Liver (tissue), 9 donors: Measurements from ENCODE around the gene UNC79. TPM values are rescaled to one million over a fixed set of nuclear protein-coding genes. Genes with fewer than 3 reads are reported as not detected.

Source experiments
- DNase-seq: peaks from one replicate; pipeline ENCODE4 v3.0.0-alpha.2; 2017; ENCODE audit warnings: low spot score
- H3K27ac ChIP-seq, 2 donors: one replicate each; pipeline ENCODE4 v1.7.0; 2013; ENCODE audit warnings: inconsistent platforms in 2 of 2, low read length in 2 of 2, control low read depth in 1 of 2, low read depth in 1 of 2, mild to moderate bottlenecking in 1 of 2
- H3K27me3 ChIP-seq, 4 donors: one replicate each; pipeline versions ENCODE4 v1.6.1 to v1.7.0; 2013; ENCODE audit warnings: low read length in 3 of 4, inconsistent platforms in 1 of 4, mild to moderate bottlenecking in 1 of 4, moderate library complexity in 1 of 4; ENCODE audit not compliant: control insufficient read depth in 4 of 4, insufficient read depth in 4 of 4
- H3K36me3 ChIP-seq, 4 donors: one replicate each; pipeline versions ENCODE4 v1.6.1 to v1.7.0; 2013; ENCODE audit warnings: low read length in 3 of 4, mild to moderate bottlenecking in 3 of 4, low read depth in 1 of 4, moderate library complexity in 1 of 4; ENCODE audit not compliant: control insufficient read depth in 4 of 4, insufficient read depth in 3 of 4
- H3K4me1 ChIP-seq, 4 donors: one replicate each; pipeline versions ENCODE4 v1.6.1 to v1.7.0; 2013; ENCODE audit warnings: low read length in 3 of 4, mild to moderate bottlenecking in 3 of 4, moderate library complexity in 1 of 4; ENCODE audit not compliant: control insufficient read depth in 4 of 4, insufficient read depth in 4 of 4
- H3K4me3 ChIP-seq, 3 donors: one replicate each; pipeline versions ENCODE4 v1.6.1 to v1.7.0; 2013; ENCODE audit warnings: low read length in 3 of 3, control low read depth in 1 of 3, low read depth in 1 of 3, mild to moderate bottlenecking in 1 of 3
- H3K9ac ChIP-seq, 2 donors: one replicate each; pipeline ENCODE4 v1.7.0; 2013; ENCODE audit warnings: low read length in 2 of 2, mild to moderate bottlenecking in 2 of 2, moderate library complexity in 2 of 2, control low read depth in 1 of 2, low read depth in 1 of 2
- H3K9me3 ChIP-seq, 4 donors: one replicate each; pipeline versions ENCODE4 v1.6.1 to v1.7.0; 2013; ENCODE audit warnings: low read length in 3 of 4; ENCODE audit not compliant: control insufficient read depth in 4 of 4
- EGR1 ChIP-seq, 2 donors: IDR thresholded peaks; 2 replicates each; pipeline ENCODE4 v1.6.1; 2016 to 2018; ENCODE audit warnings: antibody characterized with exemption in 2 of 2, low read depth in 2 of 2
- FOXA1 ChIP-seq: IDR thresholded peaks from 2 replicates; pipeline ENCODE4 v1.6.1; 2016; ENCODE audit warnings: antibody characterized with exemption
- FOXA2 ChIP-seq: IDR thresholded peaks from 2 replicates; pipeline ENCODE4 v1.6.1; 2016; ENCODE audit warnings: antibody characterized with exemption
- HNF4A ChIP-seq, 2 donors: conservative IDR thresholded peaks; 2 replicates each; pipeline ENCODE4 v1.6.1; 2016; ENCODE audit warnings: antibody characterized with exemption in 2 of 2, mild to moderate bottlenecking in 2 of 2
- HNF4G ChIP-seq: IDR thresholded peaks from 2 replicates; pipeline ENCODE4 v1.6.1; 2016; ENCODE audit warnings: antibody characterized with exemption
- JUND ChIP-seq, 2 donors: IDR thresholded peaks; 2 replicates each; pipeline ENCODE4 v1.6.1; 2016; ENCODE audit warnings: antibody characterized with exemption in 2 of 2
- MAX ChIP-seq: IDR thresholded peaks from 2 replicates; pipeline ENCODE4 v1.6.1; 2016; ENCODE audit warnings: antibody characterized with exemption
- NR2F2 ChIP-seq: IDR thresholded peaks from 2 replicates; pipeline ENCODE4 v1.6.1; 2016; ENCODE audit warnings: antibody characterized with exemption
- RAD21 ChIP-seq, 2 donors: IDR thresholded peaks; 2 replicates each; pipeline ENCODE4 v1.6.1; 2016; ENCODE audit warnings: antibody characterized with exemption in 2 of 2, mild to moderate bottlenecking in 2 of 2
- RXRA ChIP-seq, 2 donors: IDR thresholded peaks; 2 replicates each; pipeline ENCODE4 v1.6.1; 2017 to 2018; ENCODE audit warnings: antibody characterized with exemption in 2 of 2, mild to moderate bottlenecking in 1 of 2
- SP1 ChIP-seq: IDR thresholded peaks from 2 replicates; pipeline ENCODE4 v1.6.1; 2018; ENCODE audit warnings: antibody characterized with exemption, mild to moderate bottlenecking
- TAF1 ChIP-seq: conservative IDR thresholded peaks from 2 replicates; pipeline ENCODE4 v1.6.1; 2016; ENCODE audit warnings: antibody characterized with exemption, mild to moderate bottlenecking
- YY1 ChIP-seq: IDR thresholded peaks from 2 replicates; pipeline ENCODE4 v1.6.1; 2016; ENCODE audit warnings: antibody characterized with exemption, mild to moderate bottlenecking
- WGBS: extraction: QIAGEN DNeasy Blood & Tissue Kit; methylation state at CpG from one replicate; pipeline ENCODE4 v1.1.7; 2013; 5-methylcytosine and 5-hydroxymethylcytosine counted together
- polyA plus RNA-seq, 2 donors: library from polyadenylated mRNA; stranded (reverse) in 1 of 2; unstranded in 1 of 2; fragments of 200-250 nt in 1 of 2; fragments of >200 nt in 1 of 2; fragmentation: Nextera tagmentation in 1 of 2; extraction: Ambion mirVana in 1 of 2; gene quantifications; one replicate each; pipeline versions ENCODE4 v1.2.1 to v1.2.3, GENCODE V29; 2013 to 2015
- total RNA-seq, 2 donors: library from RNA; depleted of rRNA; stranded (reverse); fragments of >200 nt; gene quantifications; one replicate each; pipeline ENCODE4 v1.2.3, GENCODE V29; 2014
- TF ChIP-seq, protein P1 (sequence below): fragments of 150-350 bp; IDR thresholded peaks from 2 replicates; pipeline ENCODE4 v1.5.1; 2017; ENCODE audit warnings: improper control_type of control experiment, low read depth, low read length; ENCODE audit not compliant: missing input control
- TF ChIP-seq, protein P2 (sequence below): IDR thresholded peaks from 2 replicates; pipeline ENCODE4 v1.6.1; 2016; ENCODE audit warnings: antibody characterized with exemption, mild to moderate bottlenecking
- TF ChIP-seq, protein P3 (sequence below): IDR thresholded peaks from 2 replicates; pipeline ENCODE4 v1.6.1; 2016; ENCODE audit warnings: antibody characterized with exemption
- donor health status: healthy.
- donor health status: healthy.
- donor health status: healthy.
- donor health status: healthy.
- donor health status: healthy.

Gene UNC79
- total and polyA plus RNA-seq, 4 donors = 0.01 to 0.08 (median 0.05) TPM; not detected in 1

DNA sequence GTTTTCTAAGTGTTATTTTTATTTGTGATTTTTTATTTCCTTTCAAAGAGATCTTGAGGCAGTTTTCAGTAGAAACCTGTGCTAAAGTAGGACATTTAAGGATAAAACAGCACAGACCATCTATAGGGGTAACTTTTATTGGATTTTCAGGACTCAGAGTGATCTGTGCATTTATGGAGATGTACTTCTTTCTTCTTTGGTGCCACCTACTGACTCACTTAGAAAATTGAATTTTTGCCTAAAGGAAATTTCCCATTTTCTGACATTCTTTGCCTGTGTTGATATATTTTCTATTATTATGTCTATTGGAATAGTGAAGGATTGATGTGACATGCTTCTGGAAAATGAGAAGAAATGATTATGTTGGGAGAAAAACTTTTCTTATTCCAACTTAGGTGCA lies 113.0 kb downstream of the UNC79 start:
- peaks cover 0 to 5% (median 0%) of the 10 kb centered on the region in 4 donors for H3K27me3 ChIP-seq
- no peak for DNase-seq
- TF ChIP-seq, protein P1, sequence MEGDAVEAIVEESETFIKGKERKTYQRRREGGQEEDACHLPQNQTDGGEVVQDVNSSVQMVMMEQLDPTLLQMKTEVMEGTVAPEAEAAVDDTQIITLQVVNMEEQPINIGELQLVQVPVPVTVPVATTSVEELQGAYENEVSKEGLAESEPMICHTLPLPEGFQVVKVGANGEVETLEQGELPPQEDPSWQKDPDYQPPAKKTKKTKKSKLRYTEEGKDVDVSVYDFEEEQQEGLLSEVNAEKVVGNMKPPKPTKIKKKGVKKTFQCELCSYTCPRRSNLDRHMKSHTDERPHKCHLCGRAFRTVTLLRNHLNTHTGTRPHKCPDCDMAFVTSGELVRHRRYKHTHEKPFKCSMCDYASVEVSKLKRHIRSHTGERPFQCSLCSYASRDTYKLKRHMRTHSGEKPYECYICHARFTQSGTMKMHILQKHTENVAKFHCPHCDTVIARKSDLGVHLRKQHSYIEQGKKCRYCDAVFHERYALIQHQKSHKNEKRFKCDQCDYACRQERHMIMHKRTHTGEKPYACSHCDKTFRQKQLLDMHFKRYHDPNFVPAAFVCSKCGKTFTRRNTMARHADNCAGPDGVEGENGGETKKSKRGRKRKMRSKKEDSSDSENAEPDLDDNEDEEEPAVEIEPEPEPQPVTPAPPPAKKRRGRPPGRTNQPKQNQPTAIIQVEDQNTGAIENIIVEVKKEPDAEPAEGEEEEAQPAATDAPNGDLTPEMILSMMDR = peak; percentile 32
- TF ChIP-seq RAD21 (IDR thresholded peaks at IDR 0.05) (peak; percentile 63 to 67), YY1 (no peak)
- no peaks in the 10 kb centered on the region for H3K36me3 ChIP-seq
- H3K4me1 ChIP-seq = no peaks in the 10 kb centered on the region
- H3K4me3 ChIP-seq = no peak overlapping the region
- H3K9me3 ChIP-seq = no peaks in the 10 kb centered on the region
- H3K9ac ChIP-seq = no peak overlapping the region
- H3K27ac ChIP-seq = no peak overlapping the region

DNA sequence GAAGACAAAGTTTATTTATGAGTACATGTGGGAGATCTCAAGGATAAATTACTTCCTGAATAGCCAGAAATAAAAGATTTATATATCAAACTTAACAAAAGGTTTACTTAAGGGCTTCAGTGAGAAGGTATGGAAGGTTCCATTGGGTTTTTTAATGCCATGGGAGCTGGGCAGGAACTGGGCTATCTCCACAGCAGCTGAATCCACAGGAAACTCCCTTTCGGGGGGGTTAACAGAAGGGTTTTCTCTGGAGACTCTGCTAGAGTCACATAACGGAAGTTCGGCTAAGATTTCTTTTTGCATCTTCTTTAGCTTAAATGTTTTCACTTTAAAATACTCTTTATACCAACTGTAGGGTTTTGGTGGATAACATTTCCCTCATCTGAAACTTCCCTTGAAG lies 113.5 kb downstream of the UNC79 start:
- Histone ChIP-seq H3K9ac (no peak overlapping the region), H3K27me3 (peaks cover 0 to 5% (median 0%) of the 10 kb centered on the region in 4 donors), H3K9me3 (no peaks in the 10 kb centered on the region), H3K4me3 (no peak overlapping the region), H3K4me1 (no peaks in the 10 kb centered on the region), H3K36me3 (no peaks in the 10 kb centered on the region), H3K27ac (no peak overlapping the region)
- WGBS = 68% methylated on average over 3 of the region's 3 CpGs
- DNase-seq = no peak
- TF ChIP-seq, protein P1 = no peak
- TF ChIP-seq JUND (IDR thresholded peaks at IDR 0.05) (no peak), EGR1 (IDR thresholded peaks at IDR 0.05; ENCODE audit: low read depth in 2 of 2) (no peak)
- TF ChIP-seq, protein P2, sequence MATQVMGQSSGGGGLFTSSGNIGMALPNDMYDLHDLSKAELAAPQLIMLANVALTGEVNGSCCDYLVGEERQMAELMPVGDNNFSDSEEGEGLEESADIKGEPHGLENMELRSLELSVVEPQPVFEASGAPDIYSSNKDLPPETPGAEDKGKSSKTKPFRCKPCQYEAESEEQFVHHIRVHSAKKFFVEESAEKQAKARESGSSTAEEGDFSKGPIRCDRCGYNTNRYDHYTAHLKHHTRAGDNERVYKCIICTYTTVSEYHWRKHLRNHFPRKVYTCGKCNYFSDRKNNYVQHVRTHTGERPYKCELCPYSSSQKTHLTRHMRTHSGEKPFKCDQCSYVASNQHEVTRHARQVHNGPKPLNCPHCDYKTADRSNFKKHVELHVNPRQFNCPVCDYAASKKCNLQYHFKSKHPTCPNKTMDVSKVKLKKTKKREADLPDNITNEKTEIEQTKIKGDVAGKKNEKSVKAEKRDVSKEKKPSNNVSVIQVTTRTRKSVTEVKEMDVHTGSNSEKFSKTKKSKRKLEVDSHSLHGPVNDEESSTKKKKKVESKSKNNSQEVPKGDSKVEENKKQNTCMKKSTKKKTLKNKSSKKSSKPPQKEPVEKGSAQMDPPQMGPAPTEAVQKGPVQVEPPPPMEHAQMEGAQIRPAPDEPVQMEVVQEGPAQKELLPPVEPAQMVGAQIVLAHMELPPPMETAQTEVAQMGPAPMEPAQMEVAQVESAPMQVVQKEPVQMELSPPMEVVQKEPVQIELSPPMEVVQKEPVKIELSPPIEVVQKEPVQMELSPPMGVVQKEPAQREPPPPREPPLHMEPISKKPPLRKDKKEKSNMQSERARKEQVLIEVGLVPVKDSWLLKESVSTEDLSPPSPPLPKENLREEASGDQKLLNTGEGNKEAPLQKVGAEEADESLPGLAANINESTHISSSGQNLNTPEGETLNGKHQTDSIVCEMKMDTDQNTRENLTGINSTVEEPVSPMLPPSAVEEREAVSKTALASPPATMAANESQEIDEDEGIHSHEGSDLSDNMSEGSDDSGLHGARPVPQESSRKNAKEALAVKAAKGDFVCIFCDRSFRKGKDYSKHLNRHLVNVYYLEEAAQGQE = no peak

DNA sequence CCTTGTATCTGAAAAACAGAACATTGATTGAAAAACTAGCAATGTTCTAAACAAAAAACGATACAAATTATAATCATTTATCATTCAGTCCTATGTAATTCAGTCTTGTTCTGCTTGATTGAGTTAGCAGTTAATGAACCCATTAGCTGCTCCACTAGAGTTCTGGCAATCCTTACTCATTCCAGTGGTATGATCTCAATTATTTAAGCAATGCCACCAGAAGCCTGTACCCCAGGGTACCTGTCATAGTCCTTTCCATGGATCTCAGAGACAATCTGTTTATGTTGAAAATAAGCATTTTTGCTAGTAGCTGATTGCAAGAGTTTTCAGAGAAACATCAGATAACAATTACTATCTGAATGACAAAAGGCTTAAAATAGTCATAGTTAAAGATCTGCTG lies 115.9 kb downstream of the UNC79 start:
- 61% methylated on average over 1 of the region's 1 CpG for whole genome bisulfite sequencing
- DNase-seq = no peak
- no peak for TF ChIP-seq JUND (IDR thresholded peaks at IDR 0.05)
- no peak for TF ChIP-seq TAF1
- no peak for TF ChIP-seq RXRA (IDR thresholded peaks at IDR 0.05)
- no peak for TF ChIP-seq MAX
- no peak for TF ChIP-seq RAD21 (IDR thresholded peaks at IDR 0.05)
- no peak for TF ChIP-seq YY1
- TF ChIP-seq, protein P3, sequence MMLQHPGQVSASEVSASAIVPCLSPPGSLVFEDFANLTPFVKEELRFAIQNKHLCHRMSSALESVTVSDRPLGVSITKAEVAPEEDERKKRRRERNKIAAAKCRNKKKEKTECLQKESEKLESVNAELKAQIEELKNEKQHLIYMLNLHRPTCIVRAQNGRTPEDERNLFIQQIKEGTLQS = no peak
- TF ChIP-seq, protein P1 = no peak
- no peak for TF ChIP-seq HNF4G
- no peak for TF ChIP-seq HNF4A (conservative IDR thresholded peaks at IDR 0.05)
- TF ChIP-seq NR2F2 = no peak
- TF ChIP-seq FOXA2 = no peak
- TF ChIP-seq FOXA1 = no peak
- TF ChIP-seq SP1 = no peak

More for the DNA sequence above, 115.9 kb downstream of the UNC79 start:
- peaks cover 0 to 5% (median 0%) of the 10 kb centered on the region in 4 donors for H3K27me3 ChIP-seq
- no peak overlapping the region for H3K4me3 ChIP-seq
- no peaks in the 10 kb centered on the region for H3K9me3 ChIP-seq
- no peaks in the 10 kb centered on the region for H3K36me3 ChIP-seq
- H3K27ac ChIP-seq = no peak overlapping the region
- no peaks in the 10 kb centered on the region for H3K4me1 ChIP-seq
- no peak overlapping the region for H3K9ac ChIP-seq
